ENCODE measurements around the gene BMP10.
"Not testable (repeated sequence)": the region's sequence is repeated elsewhere in the genome, so short reads cannot be mapped to it uniquely, and the experiment has no call there.

The BMP10 gene

DNA sequence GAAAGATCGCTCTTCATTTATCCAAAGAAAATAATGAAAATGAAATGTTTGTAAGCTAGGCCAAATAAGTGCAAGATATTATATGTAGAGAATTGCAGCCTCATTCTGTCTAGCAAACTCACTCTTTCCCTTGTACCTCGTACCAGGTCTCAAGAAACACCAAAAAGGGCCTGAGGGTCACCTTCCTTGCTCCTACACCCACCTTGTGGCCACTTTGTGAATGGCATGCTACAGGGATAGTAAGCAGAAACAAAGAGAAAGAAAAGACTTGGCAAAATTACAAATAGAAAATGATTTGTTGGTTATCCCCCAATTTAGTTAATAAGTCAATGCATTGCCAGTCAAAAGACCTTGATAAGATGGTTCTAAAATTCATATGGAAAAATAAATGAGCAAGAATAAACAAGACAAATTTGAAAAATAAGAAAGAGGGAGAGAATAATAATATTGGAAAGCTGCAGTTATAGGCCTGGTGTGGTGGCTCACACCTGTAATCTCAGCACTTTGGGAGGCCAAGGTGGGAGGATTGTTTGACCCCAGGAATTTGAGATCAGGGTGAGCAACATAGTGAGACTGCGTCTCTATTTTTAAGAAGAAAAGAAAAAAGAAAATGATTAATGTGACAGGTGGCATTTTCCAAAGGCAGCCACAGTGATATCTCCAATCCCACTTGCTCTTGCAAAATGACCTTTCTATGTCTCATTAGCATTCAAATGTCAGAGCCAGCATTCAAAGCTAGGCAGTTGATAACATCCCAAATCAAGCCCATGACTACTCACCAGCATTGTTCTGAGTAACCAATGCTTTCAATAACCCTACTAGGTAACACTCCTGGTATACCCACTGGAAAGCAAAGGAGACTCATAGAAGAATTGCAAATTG, 38.8 kb upstream of the BMP10 start:
- Histone ChIP-seq H3K9me3 (ENCODE audit: control insufficient read depth, insufficient read depth, low read length) (no peaks in the 10 kb centered on the region), H3K27me3 (ENCODE audit: control insufficient read depth, insufficient read depth, low read length) (no peaks in the 10 kb centered on the region), H3K4me1 (ENCODE audit: control insufficient read depth, insufficient read depth, low read length) (peaks cover 2% of the 10 kb centered on the region), H3K9ac (ENCODE audit: low read depth, low read length) (no peak overlapping the region), H3K4me3 (ENCODE audit: low read depth, low read length) (no peak overlapping the region), H3K36me3 (ENCODE audit: control insufficient read depth, insufficient read depth, low read length) (no peaks in the 10 kb centered on the region)

DNA sequence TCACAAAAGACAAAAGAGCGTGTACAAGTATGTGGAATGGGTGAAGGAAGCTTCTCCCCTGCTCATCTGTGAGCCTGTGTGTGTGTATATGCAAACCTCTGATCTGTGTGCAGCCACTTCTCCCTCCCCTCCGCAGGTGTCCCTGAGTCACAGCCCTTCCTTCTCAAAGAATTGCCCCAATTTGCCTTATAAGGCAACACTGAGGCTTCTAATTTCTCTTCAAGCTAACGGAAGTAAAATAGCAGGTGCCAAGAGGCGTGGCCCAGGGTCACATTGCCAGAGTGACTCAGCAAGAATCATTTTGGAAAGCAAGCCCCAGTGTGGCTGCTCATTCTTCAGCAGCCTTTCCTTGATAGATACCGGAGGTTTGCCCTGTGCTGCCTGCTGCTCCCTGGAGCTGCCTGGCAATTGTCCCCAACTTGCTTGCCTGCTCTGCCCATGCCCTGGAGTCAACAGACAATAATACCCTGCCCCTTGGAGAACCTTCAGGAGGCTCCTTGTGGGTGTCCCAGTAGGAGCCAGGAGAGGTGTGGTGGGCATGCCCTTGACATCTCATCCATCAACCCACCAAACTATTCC, 37.3 kb upstream of the BMP10 start:
- no peaks in the 10 kb centered on the region for H3K36me3 ChIP-seq (ENCODE audit: control insufficient read depth, insufficient read depth, low read length)
- H3K9ac ChIP-seq (ENCODE audit: low read depth, low read length): no peak overlapping the region
- H3K9me3 ChIP-seq (ENCODE audit: control insufficient read depth, insufficient read depth, low read length): no peaks in the 10 kb centered on the region
- H3K27me3 ChIP-seq (ENCODE audit: control insufficient read depth, insufficient read depth, low read length): no peaks in the 10 kb centered on the region
- no peak overlapping the region for H3K4me3 ChIP-seq (ENCODE audit: low read depth, low read length)
- peaks cover 2% of the 10 kb centered on the region for H3K4me1 ChIP-seq (ENCODE audit: control insufficient read depth, insufficient read depth, low read length)

DNA sequence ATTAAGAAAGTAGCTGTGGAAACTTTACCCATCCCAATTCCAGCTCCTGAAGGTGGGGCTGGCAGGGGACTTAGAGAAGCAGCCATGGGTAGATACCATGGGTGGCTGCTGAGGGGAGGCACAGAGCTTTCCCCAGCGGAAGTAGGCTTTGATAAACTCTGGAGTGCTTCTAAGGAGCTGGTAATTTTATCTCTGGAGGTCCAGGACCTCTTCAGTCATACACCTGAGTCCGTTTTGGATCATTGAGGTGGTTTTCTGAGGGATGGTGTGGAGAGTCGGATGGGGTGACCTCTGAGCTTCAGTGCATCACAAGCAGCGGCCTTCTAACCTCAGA, 36.7 kb upstream of the BMP10 start:
- Histone ChIP-seq H3K4me1 (ENCODE audit: control insufficient read depth, insufficient read depth, low read length) (peaks cover 2% of the 10 kb centered on the region), H3K36me3 (ENCODE audit: control insufficient read depth, insufficient read depth, low read length) (no peaks in the 10 kb centered on the region), H3K9ac (ENCODE audit: low read depth, low read length) (no peak overlapping the region), H3K9me3 (ENCODE audit: control insufficient read depth, insufficient read depth, low read length) (no peaks in the 10 kb centered on the region), H3K27me3 (ENCODE audit: control insufficient read depth, insufficient read depth, low read length) (no peaks in the 10 kb centered on the region), H3K4me3 (ENCODE audit: low read depth, low read length) (no peak overlapping the region)

DNA sequence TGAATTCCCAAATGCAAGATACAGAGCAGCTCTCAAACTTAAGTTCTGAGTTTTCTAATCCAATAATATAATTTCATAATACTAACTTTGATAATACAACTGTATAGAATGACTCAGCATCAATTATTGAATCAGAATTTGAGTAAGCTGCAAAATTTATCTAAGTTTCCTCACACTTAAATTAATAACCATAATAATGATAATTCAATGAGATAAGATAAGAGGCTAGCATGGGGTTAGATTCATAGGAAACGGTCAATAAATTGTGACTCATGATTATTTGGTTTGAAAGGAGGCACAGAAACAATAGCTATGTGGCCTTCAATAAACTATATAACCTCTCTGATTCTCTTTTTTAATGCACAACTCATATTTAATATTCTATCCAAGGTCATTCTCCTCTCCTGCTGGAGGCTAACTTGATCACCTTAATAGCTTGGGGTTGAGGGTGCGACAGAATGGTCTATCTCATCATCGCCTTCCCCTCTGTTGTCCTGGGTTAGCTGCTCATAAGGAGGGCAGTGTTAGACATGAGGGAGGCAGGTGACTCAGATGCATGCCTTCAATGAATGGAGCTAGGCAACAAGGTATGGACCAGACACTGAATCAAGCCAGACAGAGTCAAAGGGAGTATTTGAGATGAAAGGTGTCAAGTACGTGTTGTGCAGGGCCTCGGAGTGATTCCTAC, 36.2 kb upstream of the BMP10 start:
- Histone ChIP-seq H3K4me3 (ENCODE audit: low read depth, low read length) (no peak overlapping the region), H3K4me1 (ENCODE audit: control insufficient read depth, insufficient read depth, low read length) (peaks cover 2% of the 10 kb centered on the region), H3K27me3 (ENCODE audit: control insufficient read depth, insufficient read depth, low read length) (no peaks in the 10 kb centered on the region), H3K9ac (ENCODE audit: low read depth, low read length) (no peak overlapping the region), H3K36me3 (ENCODE audit: control insufficient read depth, insufficient read depth, low read length) (no peaks in the 10 kb centered on the region), H3K9me3 (ENCODE audit: control insufficient read depth, insufficient read depth, low read length) (no peaks in the 10 kb centered on the region)

DNA sequence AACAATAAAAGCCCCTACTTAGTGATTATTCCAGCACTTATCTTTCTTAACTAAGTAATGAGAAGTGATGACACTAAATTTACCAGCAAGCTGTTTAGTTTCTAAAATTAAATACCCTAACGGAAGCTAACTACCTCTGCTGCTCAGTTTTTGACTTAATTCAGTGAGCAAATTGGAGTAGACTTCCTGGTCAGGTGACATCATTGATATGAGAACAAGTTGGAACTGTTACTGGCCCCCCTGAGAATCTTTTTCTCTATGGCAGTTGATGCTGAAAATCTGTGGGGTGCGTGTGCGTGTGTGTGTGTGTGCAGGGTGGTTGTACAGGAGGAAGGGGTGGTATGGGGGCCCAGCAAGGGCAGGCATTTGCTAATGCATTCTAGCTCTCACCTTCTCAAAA, 35.5 kb upstream of the BMP10 start:
- Histone ChIP-seq H3K9me3 (ENCODE audit: control insufficient read depth, insufficient read depth, low read length) (no peaks in the 10 kb centered on the region), H3K4me1 (ENCODE audit: control insufficient read depth, insufficient read depth, low read length) (peaks cover 2% of the 10 kb centered on the region), H3K4me3 (ENCODE audit: low read depth, low read length) (no peak overlapping the region), H3K36me3 (ENCODE audit: control insufficient read depth, insufficient read depth, low read length) (no peaks in the 10 kb centered on the region), H3K9ac (ENCODE audit: low read depth, low read length) (no peak overlapping the region), H3K27me3 (ENCODE audit: control insufficient read depth, insufficient read depth, low read length) (no peaks in the 10 kb centered on the region)

DNA sequence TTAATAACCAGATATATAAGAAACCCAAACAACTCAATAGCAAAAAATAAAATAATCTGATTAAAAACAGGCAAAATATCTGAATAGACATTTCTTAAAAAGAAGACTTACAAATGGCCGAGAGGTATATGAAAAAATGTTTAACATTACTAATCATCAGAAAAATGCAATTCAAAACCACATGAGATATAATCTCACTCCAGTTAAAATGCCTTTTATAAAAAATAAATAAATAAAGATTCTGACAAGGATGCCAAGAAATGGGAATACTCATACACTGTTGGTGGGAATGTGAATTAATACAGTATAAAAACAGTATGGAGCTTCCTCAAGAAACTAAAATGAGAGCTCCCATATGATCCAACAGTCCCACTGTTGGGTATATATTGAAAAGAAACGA, 33.9 kb upstream of the BMP10 start:
- no peaks in the 10 kb centered on the region for H3K4me1 ChIP-seq (ENCODE audit: control insufficient read depth, insufficient read depth, low read length)
- no peaks in the 10 kb centered on the region for H3K9me3 ChIP-seq (ENCODE audit: control insufficient read depth, insufficient read depth, low read length)
- no peak overlapping the region for H3K9ac ChIP-seq (ENCODE audit: low read depth, low read length)
- H3K36me3 ChIP-seq (ENCODE audit: control insufficient read depth, insufficient read depth, low read length): no peaks in the 10 kb centered on the region
- H3K4me3 ChIP-seq (ENCODE audit: low read depth, low read length): no peak overlapping the region
- no peaks in the 10 kb centered on the region for H3K27me3 ChIP-seq (ENCODE audit: control insufficient read depth, insufficient read depth, low read length)

DNA sequence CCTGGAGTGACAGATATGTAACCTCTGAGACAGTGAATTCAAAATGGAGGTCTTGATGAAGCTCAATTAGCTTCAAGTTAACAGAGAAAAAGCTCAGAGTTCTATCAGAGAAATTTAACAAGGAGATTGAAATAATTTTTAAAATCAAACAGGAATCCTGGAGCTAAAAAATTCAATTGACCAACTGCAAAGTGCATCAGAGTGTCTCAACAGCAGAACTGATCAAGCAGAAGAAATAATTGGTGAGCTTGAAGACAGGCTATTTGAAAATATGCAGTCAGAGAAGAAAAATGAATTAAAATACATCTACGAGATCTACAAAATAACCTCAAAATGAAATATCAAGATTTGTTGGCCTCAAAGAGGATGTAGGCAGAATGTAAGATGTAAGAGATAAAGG, 30.4 kb upstream of the BMP10 start:
- Histone ChIP-seq H3K4me3 (ENCODE audit: low read depth, low read length) (no peak overlapping the region), H3K4me1 (ENCODE audit: control insufficient read depth, insufficient read depth, low read length) (no peaks in the 10 kb centered on the region), H3K27me3 (ENCODE audit: control insufficient read depth, insufficient read depth, low read length) (no peaks in the 10 kb centered on the region), H3K36me3 (ENCODE audit: control insufficient read depth, insufficient read depth, low read length) (no peaks in the 10 kb centered on the region), H3K9ac (ENCODE audit: low read depth, low read length) (no peak overlapping the region), H3K9me3 (ENCODE audit: control insufficient read depth, insufficient read depth, low read length) (no peaks in the 10 kb centered on the region)

DNA sequence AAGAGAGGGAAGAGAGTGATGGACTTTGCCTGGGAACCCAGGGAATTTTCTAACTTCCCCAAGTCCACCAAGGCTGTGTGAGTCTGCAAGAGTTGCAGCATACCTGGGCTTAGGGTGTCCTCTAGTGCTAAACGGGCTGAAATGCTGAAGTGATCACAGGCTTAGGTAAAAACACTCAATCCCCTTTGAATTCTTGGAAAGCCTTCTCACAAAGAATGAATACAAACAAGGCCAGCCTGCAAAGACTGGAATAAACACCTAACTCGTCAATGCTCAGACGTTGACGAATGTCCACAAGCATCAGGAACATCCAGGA, 30.0 kb upstream of the BMP10 start:
- Histone ChIP-seq H3K4me1 (ENCODE audit: control insufficient read depth, insufficient read depth, low read length) (no peaks in the 10 kb centered on the region), H3K27me3 (ENCODE audit: control insufficient read depth, insufficient read depth, low read length) (no peaks in the 10 kb centered on the region), H3K36me3 (ENCODE audit: control insufficient read depth, insufficient read depth, low read length) (no peaks in the 10 kb centered on the region), H3K9me3 (ENCODE audit: control insufficient read depth, insufficient read depth, low read length) (no peaks in the 10 kb centered on the region), H3K4me3 (ENCODE audit: low read depth, low read length) (no peak overlapping the region), H3K9ac (ENCODE audit: low read depth, low read length) (no peak overlapping the region)

DNA sequence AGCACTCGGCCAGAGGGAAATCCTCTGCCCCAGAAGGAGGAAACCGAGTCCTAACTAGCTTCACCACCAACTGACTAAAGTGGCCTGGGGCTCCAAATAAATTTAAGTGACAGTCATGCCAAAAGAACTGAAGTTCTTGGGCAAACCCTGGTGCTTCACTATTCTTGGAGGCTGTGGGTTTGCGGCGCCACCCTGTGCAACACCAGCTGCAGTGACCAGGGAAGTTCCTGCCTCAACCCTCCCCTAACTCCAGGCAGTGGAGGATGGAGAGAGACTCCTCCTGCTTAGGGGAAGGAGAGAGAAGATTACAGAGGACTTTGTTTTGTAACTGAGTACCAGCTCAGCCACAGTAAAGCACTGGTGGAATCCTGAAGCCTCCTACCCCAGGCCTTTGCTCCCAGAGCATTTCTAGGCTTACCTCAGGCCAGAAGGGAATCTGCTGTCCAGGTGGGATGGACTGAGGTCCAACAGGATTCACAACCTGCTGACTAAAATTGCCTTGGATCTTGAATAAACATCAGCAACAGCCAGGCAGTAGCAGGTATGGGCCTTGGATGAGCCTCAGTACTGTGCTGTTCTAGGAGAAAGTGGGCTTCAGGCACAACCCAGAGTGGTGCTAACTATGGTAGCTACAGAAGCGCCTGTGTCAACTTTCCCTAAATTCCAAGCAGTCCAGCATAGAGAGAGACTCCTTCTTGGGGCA, 29.4 kb upstream of the BMP10 start:
- no peaks in the 10 kb centered on the region for H3K36me3 ChIP-seq (ENCODE audit: control insufficient read depth, insufficient read depth, low read length)
- H3K9me3 ChIP-seq (ENCODE audit: control insufficient read depth, insufficient read depth, low read length): no peaks in the 10 kb centered on the region
- H3K4me1 ChIP-seq (ENCODE audit: control insufficient read depth, insufficient read depth, low read length): no peaks in the 10 kb centered on the region
- H3K27me3 ChIP-seq (ENCODE audit: control insufficient read depth, insufficient read depth, low read length): no peaks in the 10 kb centered on the region
- no peak overlapping the region for H3K9ac ChIP-seq (ENCODE audit: low read depth, low read length)
- H3K4me3 ChIP-seq (ENCODE audit: low read depth, low read length): no peak overlapping the region

DNA sequence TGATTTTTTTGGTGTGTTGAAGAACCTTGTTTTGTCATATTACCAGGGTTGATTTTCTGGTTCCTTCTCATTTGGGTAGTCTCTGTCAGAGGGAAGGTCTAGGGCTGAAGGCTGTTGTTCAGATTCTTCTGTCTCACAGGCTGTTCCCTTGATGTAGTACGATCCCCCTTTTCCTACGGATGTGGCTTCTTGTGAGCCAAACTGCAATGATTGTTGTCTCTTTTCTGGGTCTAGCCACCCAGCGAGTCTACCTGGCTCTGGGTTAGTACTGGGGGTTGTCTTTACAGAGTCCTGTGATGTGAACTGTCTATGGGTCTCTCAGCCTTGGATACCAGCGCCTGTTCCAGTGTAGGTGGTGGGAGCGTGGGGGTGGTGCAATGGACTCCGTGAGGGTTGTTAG, 24.8 kb upstream of the BMP10 start:
- H3K9ac ChIP-seq (ENCODE audit: low read depth, low read length); H3K9me3 ChIP-seq (ENCODE audit: control insufficient read depth, insufficient read depth, low read length); H3K4me1 ChIP-seq (ENCODE audit: control insufficient read depth, insufficient read depth, low read length): not testable (repeated sequence)

DNA sequence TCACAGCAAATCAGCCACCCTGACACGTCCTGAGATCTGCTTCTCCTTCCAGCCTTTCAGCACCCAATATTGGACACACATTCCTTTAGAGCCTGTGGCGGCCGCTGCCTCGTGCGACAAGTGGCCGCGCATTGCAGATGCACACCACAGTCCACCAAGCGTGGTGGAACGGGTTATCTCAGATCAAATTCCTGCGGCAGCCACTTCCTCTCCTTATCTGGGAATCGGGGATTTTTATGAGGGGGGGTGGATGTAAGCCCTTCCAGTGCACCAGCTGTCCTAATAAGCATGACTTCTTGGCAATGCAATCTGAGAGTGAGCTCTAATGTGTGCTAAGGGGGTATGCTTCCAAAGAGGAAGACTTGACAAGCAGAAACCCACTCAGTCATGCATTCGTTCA, 18.3 kb upstream of the BMP10 start:
- Histone ChIP-seq H3K36me3 (ENCODE audit: control insufficient read depth, insufficient read depth, low read length) (no peaks in the 10 kb centered on the region), H3K9me3 (ENCODE audit: control insufficient read depth, insufficient read depth, low read length) (no peaks in the 10 kb centered on the region), H3K9ac (ENCODE audit: low read depth, low read length) (no peak overlapping the region), H3K4me3 (ENCODE audit: low read depth, low read length) (no peak overlapping the region), H3K27me3 (ENCODE audit: control insufficient read depth, insufficient read depth, low read length) (no peaks in the 10 kb centered on the region), H3K4me1 (ENCODE audit: control insufficient read depth, insufficient read depth, low read length) (no peaks in the 10 kb centered on the region)

More for the DNA sequence above, 24.8 kb upstream of the BMP10 start:
- not testable (repeated sequence) for H3K36me3 ChIP-seq (ENCODE audit: control insufficient read depth, insufficient read depth, low read length); H3K4me3 ChIP-seq (ENCODE audit: low read depth, low read length); H3K27me3 ChIP-seq (ENCODE audit: control insufficient read depth, insufficient read depth, low read length)
